ENCODE results near the gene CRELD1.

DNA sequence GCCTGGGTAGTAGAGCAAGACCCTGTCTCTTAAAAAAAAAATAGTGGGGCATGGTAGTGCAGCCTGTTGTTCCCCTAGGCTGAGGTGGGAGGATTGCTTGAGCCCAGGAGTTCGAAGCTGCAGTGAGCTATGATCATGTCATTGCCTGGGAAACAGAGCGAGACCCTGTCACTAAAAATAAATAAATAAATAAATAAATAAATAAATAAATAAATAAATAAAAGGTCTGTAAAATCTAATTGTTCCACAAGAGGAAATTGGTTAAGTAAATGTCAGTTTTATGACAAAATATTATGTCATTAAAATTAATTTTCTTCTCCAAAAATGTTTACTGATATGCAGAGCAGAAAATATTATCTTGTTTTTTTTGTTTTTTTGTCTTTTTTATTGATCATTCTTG, 5.3 kb downstream of the CRELD1 start:
- TF ChIP-seq EP300 (IDR thresholded peaks at IDR 0.05), result no peak
- TF ChIP-seq, protein P1, sequence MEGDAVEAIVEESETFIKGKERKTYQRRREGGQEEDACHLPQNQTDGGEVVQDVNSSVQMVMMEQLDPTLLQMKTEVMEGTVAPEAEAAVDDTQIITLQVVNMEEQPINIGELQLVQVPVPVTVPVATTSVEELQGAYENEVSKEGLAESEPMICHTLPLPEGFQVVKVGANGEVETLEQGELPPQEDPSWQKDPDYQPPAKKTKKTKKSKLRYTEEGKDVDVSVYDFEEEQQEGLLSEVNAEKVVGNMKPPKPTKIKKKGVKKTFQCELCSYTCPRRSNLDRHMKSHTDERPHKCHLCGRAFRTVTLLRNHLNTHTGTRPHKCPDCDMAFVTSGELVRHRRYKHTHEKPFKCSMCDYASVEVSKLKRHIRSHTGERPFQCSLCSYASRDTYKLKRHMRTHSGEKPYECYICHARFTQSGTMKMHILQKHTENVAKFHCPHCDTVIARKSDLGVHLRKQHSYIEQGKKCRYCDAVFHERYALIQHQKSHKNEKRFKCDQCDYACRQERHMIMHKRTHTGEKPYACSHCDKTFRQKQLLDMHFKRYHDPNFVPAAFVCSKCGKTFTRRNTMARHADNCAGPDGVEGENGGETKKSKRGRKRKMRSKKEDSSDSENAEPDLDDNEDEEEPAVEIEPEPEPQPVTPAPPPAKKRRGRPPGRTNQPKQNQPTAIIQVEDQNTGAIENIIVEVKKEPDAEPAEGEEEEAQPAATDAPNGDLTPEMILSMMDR (IDR thresholded peaks at IDR 0.05), result no peak

All from gastroesophageal sphincter (tissue), 3 donors.